Limb (tissue), 2 donors: Measurements from ENCODE around the gene FRMD4A.

Experiments used
- DNase-seq, 2 donors: peaks; one replicate each; pipeline ENCODE4 v3.0.0-alpha.2; 2016; ENCODE audit errors: extremely low spot score in 2 of 2

Gene FRMD4A

GRCh38 chr10:14191407-14191806 lies 139.3 kb downstream of the FRMD4A start:
- DNase-seq = no peak

GRCh38 chr10:14190702-14191101 lies 140.0 kb downstream of the FRMD4A start:
- no peak for DNase-seq

- no peak for DNase-seq
Observed at GRCh38 chr10:14186245-14186644, 144.5 kb downstream of the FRMD4A start.

- peak in 1 of 2 donors; percentile 46 for DNase-seq
Observed at GRCh38 chr10:14185316-14186045, 145.2 kb downstream of the FRMD4A start.

- no peak for DNase-seq
Observed at GRCh38 chr10:14184841-14185315, 145.8 kb downstream of the FRMD4A start.

- no peak for DNase-seq
Observed at GRCh38 chr10:14182781-14183180, 147.9 kb downstream of the FRMD4A start.

GRCh38 chr10:14181567-14181936 lies 149.2 kb downstream of the FRMD4A start:
- no peak for DNase-seq

GRCh38 chr10:14180911-14181566 lies 149.7 kb downstream of the FRMD4A start:
- no peak for DNase-seq

- no peak for DNase-seq
Observed at GRCh38 chr10:14179251-14179650, 151.5 kb downstream of the FRMD4A start.

- DNase-seq = peak; percentile 30 to 73
Observed at GRCh38 chr10:14173706-14174594, 156.8 kb downstream of the FRMD4A start.

- peak in 1 of 2 donors; percentile 24 for DNase-seq
Observed at GRCh38 chr10:14173391-14173705, 157.4 kb downstream of the FRMD4A start.

GRCh38 chr10:14172336-14172950 lies 158.3 kb downstream of the FRMD4A start:
- DNase-seq = no peak

- DNase-seq = no peak
Observed at GRCh38 chr10:14171336-14171735, 159.4 kb downstream of the FRMD4A start.

GRCh38 chr10:14163377-14164086 lies 167.2 kb downstream of the FRMD4A start:
- peak in 1 of 2 donors; percentile 40 for DNase-seq

- no peak for DNase-seq
Observed at GRCh38 chr10:14162629-14163344, 167.9 kb downstream of the FRMD4A start.

- no peak for DNase-seq
Observed at GRCh38 chr10:14162061-14162460, 168.7 kb downstream of the FRMD4A start.

GRCh38 chr10:14160299-14160698 lies 170.4 kb downstream of the FRMD4A start:
- no peak for DNase-seq

- no peak for DNase-seq
Observed at GRCh38 chr10:14158575-14158974, 172.1 kb downstream of the FRMD4A start.

- no peak for DNase-seq
Observed at GRCh38 chr10:14156104-14156503, 174.6 kb downstream of the FRMD4A start.

- DNase-seq = peak in 1 of 2 donors; percentile 33
Observed at GRCh38 chr10:14153570-14154055, 177.1 kb downstream of the FRMD4A start.
